ENCODE measurements around the gene FOLR2.

- TF ChIP-seq, protein P1, sequence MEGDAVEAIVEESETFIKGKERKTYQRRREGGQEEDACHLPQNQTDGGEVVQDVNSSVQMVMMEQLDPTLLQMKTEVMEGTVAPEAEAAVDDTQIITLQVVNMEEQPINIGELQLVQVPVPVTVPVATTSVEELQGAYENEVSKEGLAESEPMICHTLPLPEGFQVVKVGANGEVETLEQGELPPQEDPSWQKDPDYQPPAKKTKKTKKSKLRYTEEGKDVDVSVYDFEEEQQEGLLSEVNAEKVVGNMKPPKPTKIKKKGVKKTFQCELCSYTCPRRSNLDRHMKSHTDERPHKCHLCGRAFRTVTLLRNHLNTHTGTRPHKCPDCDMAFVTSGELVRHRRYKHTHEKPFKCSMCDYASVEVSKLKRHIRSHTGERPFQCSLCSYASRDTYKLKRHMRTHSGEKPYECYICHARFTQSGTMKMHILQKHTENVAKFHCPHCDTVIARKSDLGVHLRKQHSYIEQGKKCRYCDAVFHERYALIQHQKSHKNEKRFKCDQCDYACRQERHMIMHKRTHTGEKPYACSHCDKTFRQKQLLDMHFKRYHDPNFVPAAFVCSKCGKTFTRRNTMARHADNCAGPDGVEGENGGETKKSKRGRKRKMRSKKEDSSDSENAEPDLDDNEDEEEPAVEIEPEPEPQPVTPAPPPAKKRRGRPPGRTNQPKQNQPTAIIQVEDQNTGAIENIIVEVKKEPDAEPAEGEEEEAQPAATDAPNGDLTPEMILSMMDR (IDR thresholded peaks at IDR 0.05) = no peak
- no peak for TF ChIP-seq POLR2A (IDR thresholded peaks at IDR 0.05)
These were observed 15.0 kb downstream of the FOLR2 start for GRCh38 chr11:72231396-72232259.

All from right lobe of liver (tissue), 4 donors.